ENCODE data around the gene DCDC1.

DCDC1 gene

GRCh38 chr11:30823119-30823518 is 546.4 kb downstream of the DCDC1 start:
- H3K36me3 ChIP-seq: no peaks in the 10 kb centered on the region
- intact Hi-C loops (cut with DNase I; ENCODE audit: low total_unique reads): no loop called here
- DNase-seq: no peak
- no peak for TF ChIP-seq CTCF (IDR thresholded peaks at IDR 0.05)
- peaks cover 0 to 40% (median 23%) of the 10 kb centered on the region in 4 donors for H3K4me1 ChIP-seq
- H3K4me3 ChIP-seq: no peak overlapping the region
- no peaks in the 10 kb centered on the region for H3K9me3 ChIP-seq
- no peaks in the 10 kb centered on the region for H3K27me3 ChIP-seq
- H3K27ac ChIP-seq: no peak overlapping the region

DNA sequence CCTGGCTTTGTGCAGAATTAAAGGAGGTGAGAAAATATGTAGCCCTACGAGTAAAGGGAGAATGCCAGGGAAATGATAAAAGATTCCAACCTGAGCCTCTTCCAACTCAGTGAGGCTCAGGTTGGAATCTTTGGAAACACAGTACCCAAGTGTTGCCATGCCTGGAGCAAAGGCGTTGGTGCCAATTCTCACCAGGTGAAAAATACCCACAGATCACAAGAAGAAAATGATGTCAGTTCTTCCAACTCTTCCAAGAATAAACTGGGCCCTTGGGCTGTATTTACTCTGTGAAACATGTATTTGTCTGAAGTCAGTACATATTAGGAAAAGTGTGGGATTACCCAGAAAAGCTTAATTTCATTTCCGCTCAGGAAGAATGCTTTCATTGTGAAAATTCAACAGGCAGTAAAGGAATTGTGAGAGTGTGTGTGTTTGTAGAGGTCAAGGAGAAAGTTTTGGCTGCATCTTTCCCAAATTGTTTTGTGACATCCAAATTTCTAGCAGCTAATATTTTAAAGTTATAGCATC is 548.0 kb downstream of the DCDC1 start:
- H3K27ac ChIP-seq: no peak overlapping the region
- peaks cover 0 to 42% (median 13%) of the 10 kb centered on the region in 4 donors for H3K4me1 ChIP-seq
- intact Hi-C loops (cut with DNase I; ENCODE audit: low total_unique reads): no loop called here
- no peak for DNase-seq
- no peak for TF ChIP-seq CTCF (IDR thresholded peaks at IDR 0.05)
- no peaks in the 10 kb centered on the region for H3K9me3 ChIP-seq
- no peak overlapping the region for H3K4me3 ChIP-seq
- H3K36me3 ChIP-seq: no peaks in the 10 kb centered on the region
- no peaks in the 10 kb centered on the region for H3K27me3 ChIP-seq

DNA sequence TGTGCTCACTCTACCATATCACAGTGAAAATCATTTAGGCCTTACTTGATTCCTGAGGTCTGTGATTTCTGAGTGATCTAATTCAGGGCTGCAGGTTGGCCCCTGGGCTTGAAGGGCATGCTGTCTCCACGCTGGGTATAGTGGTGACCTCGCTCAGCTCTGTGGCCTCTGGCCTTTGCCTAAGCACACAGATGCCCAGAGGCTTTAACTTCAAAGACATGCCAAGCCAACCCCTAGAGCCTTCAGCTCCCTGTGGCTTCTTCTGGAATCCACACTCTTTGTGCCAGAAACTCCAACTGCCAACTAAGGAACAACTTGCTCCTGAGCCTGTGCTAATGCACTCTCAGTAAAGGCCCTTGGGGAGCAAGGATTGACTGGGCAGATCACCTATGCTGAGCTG is 550.8 kb downstream of the DCDC1 start:
- TF ChIP-seq CTCF (IDR thresholded peaks at IDR 0.05): no peak
- no peaks in the 10 kb centered on the region for H3K27me3 ChIP-seq
- intact Hi-C loops (cut with DNase I; ENCODE audit: low total_unique reads): no loop called here
- H3K36me3 ChIP-seq: no peaks in the 10 kb centered on the region
- no peak for DNase-seq
- H3K9me3 ChIP-seq: no peaks in the 10 kb centered on the region
- no peak overlapping the region for H3K27ac ChIP-seq
- no peak overlapping the region for H3K4me3 ChIP-seq
- peaks cover 0 to 43% (median 4%) of the 10 kb centered on the region in 4 donors for H3K4me1 ChIP-seq

- Histone ChIP-seq H3K4me3 (no peak overlapping the region), H3K4me1 (peaks cover 0 to 43% (median 4%) of the 10 kb centered on the region in 4 donors), H3K27me3 (no peaks in the 10 kb centered on the region), H3K36me3 (no peaks in the 10 kb centered on the region), H3K27ac (no peak overlapping the region), H3K9me3 (no peaks in the 10 kb centered on the region)
- DNase-seq: no peak
- intact Hi-C loops (cut with DNase I; ENCODE audit: low total_unique reads): no loop called here
- TF ChIP-seq CTCF (IDR thresholded peaks at IDR 0.05): no peak
These were observed 552.3 kb downstream of the DCDC1 start for GRCh38 chr11:30816959-30817880.

GRCh38 chr11:30815619-30816018 is 553.9 kb downstream of the DCDC1 start:
- Histone ChIP-seq H3K4me1 (peaks cover 0 to 36% (median 4%) of the 10 kb centered on the region in 4 donors), H3K36me3 (no peaks in the 10 kb centered on the region), H3K4me3 (no peak overlapping the region), H3K27me3 (no peaks in the 10 kb centered on the region), H3K27ac (no peak overlapping the region), H3K9me3 (no peaks in the 10 kb centered on the region)
- DNase-seq: no peak
- intact Hi-C loops (cut with DNase I; ENCODE audit: low total_unique reads): no loop called here
- TF ChIP-seq CTCF (IDR thresholded peaks at IDR 0.05): no peak

Measured in tibial artery (tissue), 4 donors.